GM12875 (cell line): Measurements from ENCODE around the gene FUT8.

ENCODE experiments used
- H3K4me3 ChIP-seq: one replicate; pipeline ENCODE4 v1.5.1; 2011; ENCODE audit warnings: low read depth, low read length, control low read depth
- CTCF ChIP-seq: IDR thresholded peaks from 2 replicates; pipeline ENCODE4 v1.5.1; 2011; ENCODE audit warnings: low read depth, mild to moderate bottlenecking, control low read depth, inconsistent platforms, low read length, moderate library complexity, borderline replicate concordance; ENCODE audit not compliant: insufficient read depth

FUT8 gene

GRCh38 chr14:65606460-65606859 lies 193.9 kb downstream of the FUT8 start:
- no peak for TF ChIP-seq CTCF
- H3K4me3 ChIP-seq = no peak overlapping the region

- TF ChIP-seq CTCF = no peak
- H3K4me3 ChIP-seq = no peak overlapping the region
These were observed 200.7 kb downstream of the FUT8 start for GRCh38 chr14:65613131-65613650.

GRCh38 chr14:65618996-65619395 lies 206.5 kb downstream of the FUT8 start:
- TF ChIP-seq CTCF = no peak
- H3K4me3 ChIP-seq = no peak overlapping the region

- H3K4me3 ChIP-seq = no peak overlapping the region
These were observed 207.7 kb downstream of the FUT8 start for GRCh38 chr14:65620195-65620594.

GRCh38 chr14:65622703-65623102 lies 210.2 kb downstream of the FUT8 start:
- no peak overlapping the region for H3K4me3 ChIP-seq
- TF ChIP-seq CTCF = no peak

More at GRCh38 chr14:65620195-65620594, 207.7 kb downstream of the FUT8 start:
- TF ChIP-seq CTCF = no peak

- H3K4me3 ChIP-seq = no peak overlapping the region
- TF ChIP-seq CTCF = no peak
These were observed 211.2 kb downstream of the FUT8 start for GRCh38 chr14:65623759-65624158.

GRCh38 chr14:65627315-65627714 lies 214.8 kb downstream of the FUT8 start:
- TF ChIP-seq CTCF = no peak
- H3K4me3 ChIP-seq = no peak overlapping the region
